Lower leg skin (tissue), 3 donors: ENCODE results near the gene SYNGR2.

Experiments
- POLR2A ChIP-seq, 2 donors: fragments of 450-650 bp; IDR thresholded peaks; one replicate each; pipeline ENCODE4 v1.6.1; 2016 to 2017; ENCODE audit warnings: antibody characterized with exemption in 2 of 2, mild to moderate bottlenecking in 1 of 2, moderate library complexity in 1 of 2
- TF ChIP-seq, protein P1 (sequence below), 3 donors: fragments of 450-650 bp; IDR thresholded peaks; one replicate each; pipeline ENCODE4 v1.5.1; 2016; ENCODE audit warnings: antibody characterized with exemption in 3 of 3, mild to moderate bottlenecking in 3 of 3, moderate library complexity in 2 of 3

DNA sequence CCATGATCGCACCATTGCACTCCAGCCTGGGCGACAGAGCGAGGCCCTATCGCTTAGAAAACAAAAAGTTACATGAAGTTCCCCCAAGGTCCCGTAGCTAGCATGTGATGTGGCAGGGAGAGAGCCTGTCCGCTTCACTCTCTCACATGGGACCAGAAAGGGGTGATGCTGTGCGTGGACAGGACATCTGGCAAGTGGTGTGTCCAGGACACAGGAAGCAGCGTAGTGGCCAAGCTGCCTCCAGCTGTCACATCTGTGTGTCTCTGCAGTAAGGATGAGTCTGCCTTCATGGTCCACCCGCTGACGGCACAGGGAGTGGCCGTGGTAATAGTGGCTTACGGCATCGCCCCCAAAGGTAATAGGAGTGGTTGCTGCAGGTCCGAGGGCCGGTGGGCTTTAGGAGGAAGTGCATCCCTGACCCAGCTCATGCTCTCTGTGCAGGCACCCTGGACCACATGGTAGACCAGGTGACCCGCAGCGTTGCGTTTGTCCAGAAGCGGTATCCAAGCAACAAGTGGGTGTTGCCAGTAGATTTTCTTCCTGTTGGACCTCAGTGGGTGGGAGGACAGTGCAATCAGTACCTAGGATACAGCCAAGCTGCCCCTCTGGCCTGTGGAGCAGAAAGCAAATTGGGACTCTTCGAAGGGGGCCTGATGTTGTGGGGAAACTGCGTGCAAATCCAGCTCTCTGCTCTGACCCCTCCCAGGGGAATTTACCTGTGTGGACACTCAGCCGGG, 36.2 kb downstream of the SYNGR2 start:
- TF ChIP-seq, protein P1, sequence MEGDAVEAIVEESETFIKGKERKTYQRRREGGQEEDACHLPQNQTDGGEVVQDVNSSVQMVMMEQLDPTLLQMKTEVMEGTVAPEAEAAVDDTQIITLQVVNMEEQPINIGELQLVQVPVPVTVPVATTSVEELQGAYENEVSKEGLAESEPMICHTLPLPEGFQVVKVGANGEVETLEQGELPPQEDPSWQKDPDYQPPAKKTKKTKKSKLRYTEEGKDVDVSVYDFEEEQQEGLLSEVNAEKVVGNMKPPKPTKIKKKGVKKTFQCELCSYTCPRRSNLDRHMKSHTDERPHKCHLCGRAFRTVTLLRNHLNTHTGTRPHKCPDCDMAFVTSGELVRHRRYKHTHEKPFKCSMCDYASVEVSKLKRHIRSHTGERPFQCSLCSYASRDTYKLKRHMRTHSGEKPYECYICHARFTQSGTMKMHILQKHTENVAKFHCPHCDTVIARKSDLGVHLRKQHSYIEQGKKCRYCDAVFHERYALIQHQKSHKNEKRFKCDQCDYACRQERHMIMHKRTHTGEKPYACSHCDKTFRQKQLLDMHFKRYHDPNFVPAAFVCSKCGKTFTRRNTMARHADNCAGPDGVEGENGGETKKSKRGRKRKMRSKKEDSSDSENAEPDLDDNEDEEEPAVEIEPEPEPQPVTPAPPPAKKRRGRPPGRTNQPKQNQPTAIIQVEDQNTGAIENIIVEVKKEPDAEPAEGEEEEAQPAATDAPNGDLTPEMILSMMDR (IDR thresholded peaks at IDR 0.05): no peak
- TF ChIP-seq POLR2A (IDR thresholded peaks at IDR 0.05): no peak
